GM19455 (cell line): ENCODE measurements around the gene PPT2.

Source experiments
- ATAC-seq: cut with Tn5 transposase; IDR thresholded peaks from one replicate; pipeline ENCODE4 v1.9.1; 2021; ENCODE audit not compliant: unreplicated experiment

Gene PPT2

DNA sequence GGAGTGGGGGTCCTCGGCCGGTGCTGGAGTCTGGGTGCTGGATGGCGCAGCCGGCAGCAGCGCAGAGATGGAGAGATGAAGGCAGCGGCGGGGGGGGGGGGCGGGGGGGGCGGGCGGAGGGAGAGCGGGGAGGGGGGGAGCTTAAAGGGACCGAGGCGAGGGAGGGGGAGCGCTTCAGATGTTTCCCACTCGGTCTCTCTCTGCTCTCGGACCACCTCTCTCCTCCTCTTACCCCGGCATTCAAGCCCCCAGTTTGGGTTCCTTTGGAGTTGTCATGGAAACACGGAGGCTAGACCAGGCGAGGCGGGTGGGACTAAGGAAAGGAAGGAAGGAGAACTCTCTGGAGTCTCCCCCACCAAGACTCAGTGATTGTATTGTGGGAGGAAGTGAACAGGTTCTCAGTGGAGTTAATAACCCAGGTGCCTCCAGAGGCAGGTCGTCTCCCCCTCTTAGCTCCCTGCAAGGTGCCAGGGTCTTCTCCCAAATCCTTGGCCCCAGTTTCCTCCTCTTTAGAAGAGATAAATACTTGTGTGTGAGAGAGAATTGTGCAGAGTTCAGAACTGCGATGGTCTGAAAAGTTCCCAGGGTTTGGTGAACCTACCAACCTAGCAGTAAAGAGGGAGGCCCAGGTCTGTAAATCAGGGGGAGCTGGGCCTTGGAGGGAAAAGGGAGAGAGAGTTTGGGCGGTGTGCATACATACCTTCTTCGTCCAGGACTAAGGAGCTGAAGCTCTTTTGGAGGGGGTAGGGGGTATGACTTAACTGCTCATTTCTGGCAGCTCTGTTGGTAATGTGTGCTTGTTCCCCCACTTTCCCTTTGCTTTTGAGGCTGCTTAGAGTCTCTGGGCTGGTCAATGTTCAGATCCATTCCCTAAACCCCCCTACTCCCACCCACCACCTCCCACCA is 1.8 kb upstream of the PPT2 start, which contains the start of gene PRRT1:
Gene PRRT1, minus strand, starts transcription at position 77 of the 906 bp plus-strand sequence. CDS start 112 bp downstream, outside the sequence.
- ATAC-seq = no peak

DNA sequence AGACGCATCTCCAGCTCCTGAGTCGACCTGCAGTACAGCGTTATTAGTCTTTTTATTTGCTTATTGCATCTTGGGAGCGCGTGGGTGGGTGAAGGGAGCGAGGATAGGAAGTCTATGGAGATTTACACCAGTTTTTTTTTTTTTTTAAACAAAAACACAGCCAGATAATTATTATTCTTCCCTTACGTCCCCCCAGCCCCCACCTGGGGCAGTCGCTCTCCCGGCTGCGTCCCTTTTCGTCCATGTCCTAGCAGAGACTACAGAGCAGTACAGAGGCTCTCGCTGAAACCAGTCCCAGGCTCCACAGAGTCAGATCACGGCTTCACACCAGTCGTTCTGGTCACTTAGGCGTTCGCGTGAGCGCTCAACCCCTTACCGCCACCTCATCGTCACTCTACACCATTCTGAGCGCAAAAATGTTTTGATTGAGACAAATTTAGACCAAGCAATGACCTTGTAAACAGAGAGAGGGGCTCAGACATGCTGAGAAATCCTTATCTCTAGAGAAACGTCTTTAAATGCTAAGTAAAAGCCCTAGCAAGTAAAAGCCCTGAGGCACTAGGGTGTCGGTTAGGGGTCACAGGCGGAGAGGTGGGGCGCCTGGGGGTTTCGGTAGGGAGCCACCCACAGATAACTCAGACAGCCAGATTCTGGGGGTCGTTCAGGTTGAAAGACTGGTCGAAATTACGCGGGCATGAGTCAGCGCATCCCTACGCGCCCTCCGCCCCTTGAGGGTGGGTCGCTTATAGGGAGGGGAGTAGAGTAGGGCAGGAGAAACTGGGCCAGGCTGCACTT is 975 bp upstream of the PPT2 start:
- ATAC-seq = no peak

DNA sequence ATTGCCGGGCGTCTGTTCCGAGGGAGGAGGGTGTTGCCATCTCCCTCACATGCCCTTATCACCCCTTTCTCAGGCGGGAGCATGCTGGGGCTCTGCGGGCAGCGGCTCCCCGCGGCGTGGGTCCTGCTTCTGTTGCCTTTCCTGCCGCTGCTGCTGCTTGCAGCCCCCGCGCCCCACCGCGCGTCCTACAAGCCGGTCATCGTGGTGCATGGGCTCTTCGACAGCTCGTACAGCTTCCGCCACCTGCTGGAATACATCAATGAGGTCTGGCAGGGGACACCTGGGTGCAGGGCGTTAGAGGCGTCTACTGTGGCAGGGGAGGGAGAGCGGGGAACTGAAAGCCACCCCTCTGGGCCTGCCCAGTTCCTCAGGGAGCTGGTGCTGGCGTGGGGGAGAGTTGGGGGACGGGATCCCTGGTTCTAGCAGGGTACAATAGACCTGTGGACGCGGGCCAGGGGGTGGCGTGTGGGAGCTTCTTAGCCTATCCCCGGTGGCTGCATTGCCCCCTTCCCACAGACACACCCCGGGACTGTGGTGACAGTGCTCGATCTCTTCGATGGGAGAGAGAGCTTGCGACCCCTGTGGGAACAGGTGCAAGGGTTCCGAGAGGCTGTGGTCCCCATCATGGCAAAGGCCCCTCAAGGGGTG is 697 bp downstream of the PPT2 start:
- no peak for ATAC-seq

DNA sequence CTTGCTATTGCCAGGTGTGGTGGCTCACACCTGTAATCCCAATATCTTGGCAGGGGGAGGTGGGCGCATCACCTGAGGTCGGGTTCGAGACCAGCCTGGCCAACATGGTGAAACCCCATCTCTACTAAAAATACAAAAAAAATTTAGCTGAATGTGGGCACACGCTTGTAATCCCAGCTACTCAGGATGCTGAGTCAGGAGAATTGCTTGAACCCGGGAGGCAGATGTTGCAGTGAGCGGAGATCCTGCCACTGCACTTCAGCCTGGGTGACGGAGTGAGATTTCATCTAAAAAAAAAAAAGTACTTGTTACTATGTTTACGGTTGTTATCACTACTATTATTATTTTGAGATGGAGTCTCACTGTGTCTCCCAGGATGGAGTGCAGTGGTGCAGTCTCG is 3.0 kb downstream of the PPT2 start:
- no peak for ATAC-seq

DNA sequence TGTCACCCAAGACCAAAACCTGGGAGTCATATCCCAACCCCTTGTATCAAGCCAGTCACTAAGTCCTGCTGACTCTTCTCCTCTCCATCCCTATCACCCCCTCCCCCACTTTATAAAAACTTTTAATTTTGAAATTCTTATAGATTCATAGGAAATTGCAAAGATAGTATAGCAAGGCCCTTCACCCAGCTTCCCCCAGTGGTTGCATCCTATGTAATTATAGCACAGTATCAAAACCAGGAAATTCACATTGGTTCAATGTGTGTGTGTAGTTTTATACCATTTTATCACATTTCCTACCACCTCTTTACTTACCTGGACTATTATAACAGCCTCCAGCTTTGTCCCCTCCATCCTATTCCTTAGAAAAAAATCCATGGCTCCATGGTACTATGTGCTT is 4.1 kb downstream of the PPT2 start:
- ATAC-seq = no peak

DNA sequence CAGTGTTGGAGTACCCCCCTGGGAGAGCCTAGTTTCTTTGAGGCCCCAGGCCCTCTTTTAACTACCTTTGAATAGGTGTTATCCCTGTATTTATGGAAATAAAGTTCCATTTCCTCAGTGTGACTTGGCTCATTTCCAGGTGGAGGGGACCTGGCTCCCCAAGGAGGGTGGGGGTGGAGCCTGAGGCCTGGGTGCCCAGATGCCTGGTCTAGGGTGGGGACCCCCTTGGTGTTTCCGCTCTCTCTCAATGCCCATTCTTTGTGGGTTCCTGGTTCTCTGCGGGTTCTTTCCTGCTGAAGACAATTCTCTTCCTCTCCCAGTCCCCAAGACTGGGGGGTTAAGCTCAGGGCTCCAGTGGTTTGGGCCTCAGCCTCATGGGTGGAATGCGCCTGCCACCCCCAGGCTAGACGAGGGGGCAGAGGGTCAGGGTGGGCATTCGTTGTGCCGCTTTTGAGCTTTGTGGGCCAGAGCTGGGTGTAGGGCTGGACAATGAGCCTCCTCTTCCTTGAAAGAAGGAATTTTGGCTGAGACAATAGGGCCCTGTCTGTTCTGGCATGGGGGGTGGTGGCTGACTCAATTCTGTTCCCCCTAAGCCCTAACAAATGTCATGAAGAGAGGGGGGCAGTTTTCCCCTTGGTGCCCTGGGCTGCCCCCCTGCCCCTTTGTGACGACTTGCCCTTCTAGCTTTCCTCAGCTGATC is 9.8 kb downstream of the PPT2 start:
- no peak for ATAC-seq

DNA sequence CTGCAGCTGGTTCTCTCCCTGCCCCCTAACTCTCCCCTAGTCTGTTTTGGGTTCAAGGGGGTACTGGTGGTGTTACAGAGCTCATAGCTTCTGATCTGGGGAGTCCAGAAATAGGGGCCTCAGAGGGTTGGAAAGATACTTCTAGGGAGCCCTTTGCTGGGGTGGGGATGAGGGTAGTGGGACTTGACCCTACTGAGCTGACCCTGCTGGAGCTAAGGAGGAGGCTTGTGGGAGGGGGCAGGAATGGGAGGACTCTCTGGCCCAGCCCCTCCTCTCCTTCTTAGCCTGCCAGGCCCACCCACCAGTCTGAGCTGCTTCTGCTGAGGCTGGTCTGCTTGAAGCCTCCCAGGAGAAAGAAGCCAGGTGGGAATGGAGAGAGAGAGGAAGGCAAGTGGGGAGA is 10.4 kb downstream of the PPT2 start, which contains the start of gene EGFL8:
Gene EGFL8, plus strand, starts transcription at position 301 of the 400 bp plus-strand sequence. CDS start 1,571 bp downstream, outside the sequence.
- ATAC-seq = no peak

DNA sequence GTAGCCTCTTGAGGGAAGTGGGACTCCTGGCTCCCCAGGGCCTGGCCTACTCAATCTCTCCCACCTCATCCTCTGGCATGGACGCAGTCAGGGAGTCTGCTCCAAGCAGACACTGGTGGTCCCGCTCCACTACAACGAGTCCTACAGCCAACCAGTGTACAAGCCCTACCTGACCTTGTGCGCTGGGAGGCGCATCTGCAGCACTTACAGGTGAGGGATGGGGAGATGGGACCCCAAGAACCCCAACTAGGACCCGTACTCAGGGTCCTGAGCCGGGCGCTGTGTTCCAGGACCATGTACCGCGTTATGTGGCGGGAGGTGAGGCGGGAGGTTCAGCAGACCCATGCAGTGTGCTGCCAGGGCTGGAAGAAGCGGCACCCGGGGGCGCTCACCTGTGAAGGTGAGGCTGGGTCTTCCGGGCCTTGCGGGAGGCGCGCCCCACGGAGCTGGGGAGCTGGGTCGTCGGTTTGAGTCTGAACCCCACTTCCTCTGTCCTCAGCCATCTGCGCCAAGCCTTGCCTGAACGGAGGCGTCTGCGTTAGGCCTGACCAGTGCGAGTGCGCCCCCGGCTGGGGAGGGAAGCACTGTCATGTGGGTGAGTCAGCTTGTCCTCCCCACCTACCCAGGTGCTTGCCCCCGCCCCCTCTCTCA is 12.6 kb downstream of the PPT2 start:
- ATAC-seq = no peak

DNA sequence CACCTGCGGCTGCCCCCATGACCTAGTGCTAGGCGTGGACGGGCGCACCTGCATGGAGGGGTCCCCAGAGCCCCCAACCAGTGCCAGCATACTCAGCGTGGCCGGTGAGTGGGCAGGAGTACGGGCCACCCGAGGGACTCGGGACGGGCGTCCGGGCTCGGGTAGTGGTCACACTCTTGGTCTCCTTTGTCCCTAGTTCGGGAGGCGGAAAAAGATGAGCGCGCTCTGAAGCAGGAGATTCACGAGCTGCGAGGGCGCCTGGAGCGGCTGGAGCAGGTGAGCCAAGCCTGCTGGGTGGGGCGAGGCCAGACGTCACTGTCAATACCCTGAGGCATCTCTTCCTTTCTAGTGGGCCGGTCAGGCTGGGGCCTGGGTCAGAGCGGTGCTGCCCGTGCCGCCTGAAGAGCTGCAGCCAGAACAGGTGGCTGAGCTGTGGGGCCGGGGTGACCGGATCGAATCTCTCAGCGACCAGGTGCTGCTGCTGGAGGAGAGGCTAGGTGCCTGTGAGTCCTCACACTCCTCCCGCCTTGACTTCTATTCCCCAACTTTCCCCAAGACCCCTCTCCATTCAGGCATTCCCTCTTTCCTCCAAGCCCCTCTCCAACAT is 13.3 kb downstream of the PPT2 start:
- ATAC-seq = no peak

DNA sequence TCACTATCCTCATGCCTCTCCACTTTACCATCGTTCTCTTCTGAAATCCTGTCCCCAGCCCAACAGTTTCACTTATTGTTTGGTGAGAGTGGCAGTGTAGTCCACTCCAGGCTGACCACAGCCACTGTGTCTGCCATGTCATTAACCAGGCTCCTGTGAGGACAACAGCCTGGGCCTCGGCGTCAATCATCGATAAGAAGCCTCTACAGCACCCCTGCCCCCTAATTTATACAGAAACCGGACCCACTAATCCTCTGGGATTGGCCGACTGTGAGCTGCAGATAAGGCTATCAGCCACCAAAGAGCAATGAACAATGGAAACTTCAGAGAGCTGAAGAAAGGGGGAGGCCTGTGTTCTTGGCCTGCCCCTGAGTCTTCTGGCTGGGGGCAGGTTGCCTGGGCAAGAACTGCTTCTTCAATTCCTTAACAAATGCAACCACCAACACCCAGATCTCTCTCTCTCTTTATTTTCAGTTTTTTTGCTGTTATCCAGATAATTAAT is 13.9 kb downstream of the PPT2 start:
- ATAC-seq = no peak

DNA sequence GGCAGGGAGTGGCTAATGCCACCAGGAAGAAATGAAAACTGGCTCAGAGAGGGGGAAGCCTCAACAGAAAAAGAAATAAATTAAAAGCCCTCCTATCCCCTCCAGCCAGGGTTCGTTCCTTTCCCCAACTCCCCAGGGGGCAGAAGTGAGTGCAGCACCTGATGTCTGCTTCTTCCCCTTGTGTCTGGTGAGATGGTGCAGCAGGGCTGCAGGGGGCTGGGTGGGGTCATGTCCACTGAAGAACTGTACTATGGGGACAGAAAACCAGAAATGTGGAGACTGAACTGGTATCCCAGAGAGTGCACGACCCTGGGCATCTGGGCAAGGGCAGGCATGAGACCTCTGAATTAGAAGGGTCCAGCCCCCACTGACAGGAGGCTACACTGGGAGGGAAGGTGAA is 14.4 kb downstream of the PPT2 start:
- no peak for ATAC-seq

DNA sequence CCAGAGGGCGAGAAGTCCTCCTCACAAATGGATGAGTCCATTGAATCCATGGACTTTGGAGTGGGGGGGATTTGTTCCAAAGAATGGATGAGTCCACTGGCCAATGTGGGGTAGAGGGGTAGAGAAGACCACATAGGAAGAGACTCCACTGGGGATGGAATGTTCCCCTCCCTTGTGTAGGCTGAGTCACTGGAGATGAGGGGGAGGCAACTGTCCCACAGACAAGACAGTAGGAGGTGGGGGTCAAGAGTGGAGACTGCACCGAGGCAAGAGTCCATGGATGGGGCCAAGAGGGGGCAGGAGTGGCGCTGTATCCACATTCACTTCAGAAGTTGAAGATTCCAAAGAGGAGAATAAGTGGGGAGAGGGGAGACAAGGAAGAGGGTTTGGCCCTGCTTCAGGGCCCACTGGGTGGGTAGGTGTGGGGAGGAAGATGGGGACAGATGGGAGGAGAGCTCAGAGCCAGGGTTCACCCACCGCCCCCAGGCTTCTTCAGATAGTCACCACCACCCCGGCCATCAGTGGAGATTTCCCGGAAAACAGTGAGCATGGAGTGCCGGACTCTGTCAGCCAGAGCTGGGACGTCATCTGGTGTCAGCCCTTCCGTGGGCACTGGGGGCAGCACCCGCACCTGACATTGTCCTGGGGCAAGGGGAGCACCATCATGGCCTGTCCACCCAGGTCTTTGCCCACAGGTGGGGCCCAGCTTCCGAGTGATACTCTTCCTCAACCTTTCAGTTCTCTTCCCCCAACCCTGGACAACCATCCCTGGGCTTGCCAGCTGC is 15.1 kb downstream of the PPT2 start:
- ATAC-seq = no peak

DNA sequence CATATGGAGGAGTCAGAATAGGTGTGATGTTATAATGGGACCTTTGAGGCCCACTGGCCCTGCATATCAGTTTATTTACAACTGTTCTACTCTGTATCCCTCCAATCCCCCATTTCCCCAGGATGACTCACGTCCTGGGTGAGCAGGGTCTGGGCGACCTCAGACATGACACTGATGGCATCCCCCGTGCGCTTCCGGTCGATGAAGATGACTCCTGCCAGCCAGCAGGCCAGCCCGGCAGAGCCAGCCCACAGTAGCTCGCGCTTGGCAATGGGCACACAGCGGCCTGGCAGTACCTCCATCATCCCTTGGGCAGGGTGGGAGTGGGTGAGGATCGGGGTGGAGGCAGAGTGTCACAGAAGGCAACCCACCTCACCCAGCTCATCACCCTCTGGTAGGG is 16.4 kb downstream of the PPT2 start:
- ATAC-seq = no peak

DNA sequence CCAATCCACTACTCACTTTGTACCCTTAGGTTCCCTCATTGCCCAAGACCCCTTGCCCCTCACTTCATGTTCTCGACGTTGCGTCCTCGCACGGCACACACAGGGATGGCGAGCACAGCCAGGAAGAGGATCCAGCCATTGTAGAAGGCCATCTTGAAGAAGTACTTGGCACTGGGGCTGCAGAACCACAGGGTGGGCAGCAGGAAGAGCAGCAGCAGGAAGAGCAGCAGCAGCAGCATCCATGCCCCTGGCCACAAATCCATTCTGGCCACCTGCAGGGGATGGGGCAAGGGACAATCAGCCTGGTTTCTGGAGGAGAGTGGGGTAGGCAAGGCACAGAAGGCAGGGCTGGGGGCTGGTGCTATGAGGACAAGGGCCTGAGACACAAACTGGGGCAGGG is 17.3 kb downstream of the PPT2 start:
- no peak for ATAC-seq

DNA sequence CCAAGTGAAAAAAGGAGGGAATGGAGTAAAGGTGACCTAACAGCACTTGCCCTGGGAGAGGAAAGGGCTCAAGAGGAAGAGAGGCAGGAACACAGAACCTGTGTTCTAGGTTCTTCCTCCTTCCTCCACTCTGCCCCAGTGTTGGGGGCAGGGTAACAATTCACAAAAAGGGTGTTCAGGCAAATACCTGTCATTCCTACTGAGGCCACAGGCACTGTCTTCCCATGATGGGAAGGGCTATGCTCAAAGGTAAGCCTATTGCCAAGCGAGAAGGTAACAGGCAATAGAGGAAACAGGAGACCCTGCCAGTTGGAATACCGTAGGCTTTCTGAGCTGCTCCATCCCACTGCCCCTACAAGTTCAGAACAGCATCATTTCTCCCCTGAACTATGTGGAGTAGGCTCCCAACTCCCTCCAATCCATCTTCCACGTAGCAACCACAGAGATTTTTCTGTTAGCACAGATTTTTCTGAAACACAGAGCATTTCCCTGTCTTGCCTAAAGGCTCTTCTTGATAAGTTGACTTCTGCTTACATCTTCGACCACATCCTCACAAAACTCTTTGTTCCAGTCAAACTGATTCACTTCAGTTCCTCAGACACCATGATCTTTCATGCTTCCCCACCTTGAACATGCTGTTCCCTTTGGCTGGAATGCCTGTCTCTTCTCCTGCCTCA is 19.2 kb downstream of the PPT2 start:
- ATAC-seq = no peak

DNA sequence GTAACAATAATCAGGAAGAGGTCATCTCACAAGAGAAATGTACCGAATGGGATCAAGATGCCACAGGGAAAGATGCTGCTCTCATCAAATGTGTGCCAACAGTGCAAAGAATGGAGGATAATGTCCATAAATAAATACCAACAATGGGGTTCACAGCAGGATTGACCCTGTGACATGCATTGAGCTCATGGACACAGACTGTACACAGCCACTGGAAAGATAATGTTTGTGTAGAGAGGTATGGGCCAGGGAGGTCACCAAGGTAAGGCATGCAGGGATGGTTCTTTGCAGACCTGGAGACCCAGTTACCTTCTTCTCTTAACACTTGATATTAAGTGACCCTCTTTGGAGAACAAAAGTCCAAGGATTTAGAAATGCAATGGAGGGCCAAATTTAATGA is 20.5 kb downstream of the PPT2 start:
- no peak for ATAC-seq

DNA sequence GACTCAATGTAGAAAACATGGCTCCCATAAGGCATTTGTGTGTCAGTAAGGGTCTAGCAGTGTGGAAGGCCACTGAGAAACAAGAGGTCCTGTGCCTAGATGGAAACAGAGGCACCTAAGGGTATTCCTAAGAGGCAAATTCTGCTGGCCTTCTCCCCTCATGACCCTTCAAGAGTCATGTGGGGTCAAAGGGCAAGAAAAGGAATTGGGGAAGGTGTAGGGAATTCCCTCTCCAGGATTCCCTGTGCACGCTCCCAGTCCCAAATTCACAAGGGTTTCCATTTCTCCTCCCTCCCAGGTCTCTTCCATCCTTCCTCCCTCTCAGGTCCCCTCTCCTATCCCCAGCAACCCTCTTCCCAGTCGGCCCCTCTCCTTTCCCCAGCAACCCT is 21.4 kb downstream of the PPT2 start:
- no peak for ATAC-seq

DNA sequence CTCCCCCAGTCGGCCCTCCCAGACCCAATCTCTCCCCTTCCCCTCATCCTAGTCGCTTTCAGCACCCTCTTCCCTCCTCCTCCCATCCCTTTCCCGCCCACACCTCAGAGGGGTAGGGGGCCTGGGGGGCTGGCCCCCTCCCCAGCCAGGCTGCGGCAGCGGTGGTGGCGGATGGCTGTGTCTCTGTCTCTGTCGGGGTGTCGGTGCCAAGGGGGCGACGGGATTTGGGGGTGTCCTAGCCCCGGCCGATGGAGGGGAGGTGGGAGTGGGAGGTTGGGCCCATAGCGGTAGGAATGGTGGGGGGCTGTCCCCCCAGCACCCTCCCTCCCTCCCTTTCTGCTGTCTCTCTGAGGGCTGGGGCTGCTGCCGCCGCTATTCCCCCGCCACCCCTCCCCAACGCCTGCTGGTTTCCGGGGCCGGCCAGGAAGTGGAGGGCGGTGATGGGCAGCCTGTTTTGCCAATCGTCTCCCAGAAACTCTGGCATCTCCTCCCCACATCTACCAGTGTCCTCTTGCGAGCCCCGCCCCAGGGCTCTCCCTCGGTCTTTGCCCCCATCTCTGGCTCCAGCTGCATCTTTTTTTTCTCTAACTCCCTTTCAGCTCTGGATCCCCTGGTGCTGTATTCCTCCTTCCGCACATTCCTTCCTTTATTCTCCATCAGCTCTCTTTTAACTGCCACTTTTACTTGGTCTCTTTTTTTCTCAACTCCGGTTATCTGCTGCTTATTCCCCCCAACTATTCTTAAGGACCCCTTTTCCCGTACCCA is 22.0 kb downstream of the PPT2 start, which contains the start of gene AGPAT1:
Gene AGPAT1, minus strand, starts transcription at position 374 of the 765 bp plus-strand sequence. CDS start 4,588 bp downstream, outside the sequence.
- peak; percentile 45 for ATAC-seq
